Nephron progenitor cell (in vitro differentiated cells): ENCODE measurements around the gene NLGN4Y.

ENCODE experiments used
- DNase-seq: peaks from one replicate; pipeline ENCODE4 v3.0.0; 2021
- H3K27ac Mint-ChIP-seq: 2 replicates; pipeline ENCODE4 v1.8.0; 2021; ENCODE audit warnings: mild to moderate bottlenecking, moderate library complexity, mixed read lengths
- H3K27me3 Mint-ChIP-seq: 2 replicates; pipeline ENCODE4 v1.8.0; 2021; ENCODE audit warnings: mild to moderate bottlenecking, low read depth, mixed read lengths; ENCODE audit not compliant: poor library complexity
- H3K36me3 Mint-ChIP-seq: 2 replicates; pipeline ENCODE4 v1.8.0; 2021; ENCODE audit warnings: low read depth, mixed read lengths
- H3K4me1 Mint-ChIP-seq: 2 replicates; pipeline ENCODE4 v1.8.0; 2021; ENCODE audit warnings: mixed read lengths
- H3K4me3 Mint-ChIP-seq: 2 replicates; pipeline ENCODE4 v1.8.0; 2021; ENCODE audit warnings: mild to moderate bottlenecking, moderate library complexity, mixed read lengths
- H3K9me3 Mint-ChIP-seq: 2 replicates; pipeline ENCODE4 v1.8.0; 2021; ENCODE audit warnings: mild to moderate bottlenecking, moderate library complexity, mixed read lengths
- TF ChIP-seq, protein P1 (sequence below): fragments of 200-600 bp; sonication (generic); IDR thresholded peaks from 2 replicates; pipeline ENCODE4 v1.5.0; 2021; ENCODE audit warnings: antibody characterized with exemption

NLGN4Y gene

DNA sequence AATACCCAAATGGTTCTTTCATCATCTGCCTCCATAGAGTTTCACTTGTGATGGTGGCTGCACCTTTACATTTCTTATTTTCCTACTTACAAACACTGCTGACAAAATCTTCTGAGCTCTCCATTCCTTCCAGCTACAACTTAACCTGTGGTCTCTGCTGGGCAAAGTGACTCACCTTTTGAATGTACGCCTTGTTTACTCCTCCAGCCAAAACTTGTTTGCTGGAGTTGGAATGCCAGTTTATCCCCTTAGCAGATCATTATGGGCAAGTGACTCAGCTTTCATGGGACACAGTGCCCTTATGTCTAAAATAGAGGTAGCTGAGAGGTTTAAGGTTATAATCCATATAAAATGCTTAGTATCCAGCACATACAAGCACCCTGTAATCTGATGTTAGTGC lies 107.3 kb downstream of the NLGN4Y start:
- Mint-ChIP-seq H3K27ac (no peak overlapping the region), H3K27me3 (no peaks in the 10 kb centered on the region), H3K9me3 (no peaks in the 10 kb centered on the region), H3K4me3 (no peak overlapping the region), H3K36me3 (no peaks in the 10 kb centered on the region), H3K4me1 (no peaks in the 10 kb centered on the region)
- DNase-seq = no peak
- TF ChIP-seq, protein P1, sequence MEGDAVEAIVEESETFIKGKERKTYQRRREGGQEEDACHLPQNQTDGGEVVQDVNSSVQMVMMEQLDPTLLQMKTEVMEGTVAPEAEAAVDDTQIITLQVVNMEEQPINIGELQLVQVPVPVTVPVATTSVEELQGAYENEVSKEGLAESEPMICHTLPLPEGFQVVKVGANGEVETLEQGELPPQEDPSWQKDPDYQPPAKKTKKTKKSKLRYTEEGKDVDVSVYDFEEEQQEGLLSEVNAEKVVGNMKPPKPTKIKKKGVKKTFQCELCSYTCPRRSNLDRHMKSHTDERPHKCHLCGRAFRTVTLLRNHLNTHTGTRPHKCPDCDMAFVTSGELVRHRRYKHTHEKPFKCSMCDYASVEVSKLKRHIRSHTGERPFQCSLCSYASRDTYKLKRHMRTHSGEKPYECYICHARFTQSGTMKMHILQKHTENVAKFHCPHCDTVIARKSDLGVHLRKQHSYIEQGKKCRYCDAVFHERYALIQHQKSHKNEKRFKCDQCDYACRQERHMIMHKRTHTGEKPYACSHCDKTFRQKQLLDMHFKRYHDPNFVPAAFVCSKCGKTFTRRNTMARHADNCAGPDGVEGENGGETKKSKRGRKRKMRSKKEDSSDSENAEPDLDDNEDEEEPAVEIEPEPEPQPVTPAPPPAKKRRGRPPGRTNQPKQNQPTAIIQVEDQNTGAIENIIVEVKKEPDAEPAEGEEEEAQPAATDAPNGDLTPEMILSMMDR = no peak

DNA sequence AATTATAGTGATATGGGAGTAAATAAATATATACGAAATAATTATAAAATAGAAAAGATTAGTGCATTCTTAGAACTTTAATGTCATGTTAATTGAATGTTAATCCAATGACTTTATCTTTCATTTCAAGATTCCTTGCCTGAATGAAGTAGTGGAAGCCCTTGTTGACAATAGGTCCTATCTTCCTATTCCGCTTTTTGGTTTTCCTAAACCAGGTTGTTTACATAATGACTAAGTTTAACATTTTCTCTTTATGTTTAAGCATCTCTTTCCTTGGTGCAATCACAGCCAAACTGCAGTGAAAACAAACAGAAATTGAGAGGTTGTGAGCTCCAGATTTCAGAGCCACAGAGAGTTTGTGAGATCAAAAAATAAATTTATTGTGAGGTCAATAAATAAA lies 109.4 kb downstream of the NLGN4Y start:
- no peaks in the 10 kb centered on the region for H3K4me1 Mint-ChIP-seq
- TF ChIP-seq, protein P1 = no peak
- no peaks in the 10 kb centered on the region for H3K27me3 Mint-ChIP-seq
- no peak for DNase-seq
- H3K9me3 Mint-ChIP-seq = no peaks in the 10 kb centered on the region
- H3K4me3 Mint-ChIP-seq = no peak overlapping the region
- H3K36me3 Mint-ChIP-seq = no peaks in the 10 kb centered on the region
- H3K27ac Mint-ChIP-seq = no peak overlapping the region

DNA sequence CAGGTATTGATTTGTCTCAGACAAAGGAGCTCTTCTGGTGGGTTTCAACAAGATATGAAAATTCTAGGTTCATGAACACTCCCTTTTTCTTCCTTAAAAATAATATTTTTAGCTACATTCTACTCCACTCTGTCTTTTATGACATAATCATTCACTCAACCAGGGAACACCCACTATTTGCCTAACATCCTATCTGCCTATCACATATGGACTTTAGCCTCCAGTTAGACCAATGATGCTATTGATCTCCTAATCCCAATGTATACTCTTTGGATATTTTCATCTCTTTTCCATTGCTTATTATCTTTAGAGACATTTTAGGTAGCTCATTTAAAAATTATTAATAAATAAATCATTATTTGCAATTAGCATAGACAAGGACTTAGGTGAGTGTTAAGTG lies 110.6 kb downstream of the NLGN4Y start:
- no peak overlapping the region for H3K4me3 Mint-ChIP-seq
- no peaks in the 10 kb centered on the region for H3K4me1 Mint-ChIP-seq
- DNase-seq = no peak
- TF ChIP-seq, protein P1 = no peak
- H3K27ac Mint-ChIP-seq = no peak overlapping the region
- H3K27me3 Mint-ChIP-seq = no peaks in the 10 kb centered on the region
- no peaks in the 10 kb centered on the region for H3K36me3 Mint-ChIP-seq
- H3K9me3 Mint-ChIP-seq = no peaks in the 10 kb centered on the region

DNA sequence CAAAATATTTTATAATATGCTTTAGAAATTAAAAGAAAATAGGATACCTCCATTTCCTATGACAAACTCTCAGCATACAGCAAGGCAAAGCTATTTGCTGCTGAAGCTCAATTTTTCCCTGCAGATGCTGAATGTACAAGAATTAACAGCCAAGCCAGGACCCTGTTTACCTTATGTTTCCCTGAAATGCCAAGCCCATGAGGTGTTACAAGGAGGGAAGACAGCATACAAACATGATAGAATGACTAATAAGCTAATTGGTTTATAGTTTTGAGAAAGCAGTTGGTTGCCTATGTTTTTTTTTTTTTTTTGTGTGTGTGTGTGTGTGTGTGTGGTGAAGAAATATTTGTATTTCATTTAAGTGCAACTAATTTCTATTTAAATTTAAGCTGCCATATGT lies 113.2 kb downstream of the NLGN4Y start:
- TF ChIP-seq, protein P1 = no peak
- Mint-ChIP-seq H3K4me1 (no peaks in the 10 kb centered on the region), H3K27me3 (no peaks in the 10 kb centered on the region), H3K9me3 (no peaks in the 10 kb centered on the region), H3K27ac (no peak overlapping the region), H3K36me3 (no peaks in the 10 kb centered on the region), H3K4me3 (no peak overlapping the region)
- no peak for DNase-seq

DNA sequence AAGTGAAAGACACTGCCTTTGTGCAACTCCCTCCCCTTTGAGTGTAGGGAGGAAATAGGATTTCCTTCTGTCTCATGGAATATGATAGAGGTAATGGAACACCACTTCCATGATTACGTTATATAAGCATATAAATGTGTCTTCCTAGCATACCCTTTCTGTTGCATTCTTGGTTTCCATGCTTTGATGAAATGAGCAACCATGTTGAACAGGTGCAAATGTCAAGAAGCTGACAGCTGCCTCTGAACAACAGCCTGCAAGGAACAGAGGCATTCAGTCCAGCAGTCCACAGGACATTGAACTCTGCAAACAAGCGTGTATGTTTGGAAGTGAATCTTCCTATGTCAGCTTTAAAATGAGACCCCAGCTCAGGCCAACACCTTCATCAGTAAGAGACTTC lies 117.5 kb downstream of the NLGN4Y start:
- Mint-ChIP-seq H3K27ac (no peak overlapping the region), H3K4me1 (no peaks in the 10 kb centered on the region), H3K27me3 (no peaks in the 10 kb centered on the region), H3K4me3 (no peak overlapping the region), H3K9me3 (no peaks in the 10 kb centered on the region), H3K36me3 (no peaks in the 10 kb centered on the region)
- TF ChIP-seq, protein P1 = no peak
- no peak for DNase-seq

DNA sequence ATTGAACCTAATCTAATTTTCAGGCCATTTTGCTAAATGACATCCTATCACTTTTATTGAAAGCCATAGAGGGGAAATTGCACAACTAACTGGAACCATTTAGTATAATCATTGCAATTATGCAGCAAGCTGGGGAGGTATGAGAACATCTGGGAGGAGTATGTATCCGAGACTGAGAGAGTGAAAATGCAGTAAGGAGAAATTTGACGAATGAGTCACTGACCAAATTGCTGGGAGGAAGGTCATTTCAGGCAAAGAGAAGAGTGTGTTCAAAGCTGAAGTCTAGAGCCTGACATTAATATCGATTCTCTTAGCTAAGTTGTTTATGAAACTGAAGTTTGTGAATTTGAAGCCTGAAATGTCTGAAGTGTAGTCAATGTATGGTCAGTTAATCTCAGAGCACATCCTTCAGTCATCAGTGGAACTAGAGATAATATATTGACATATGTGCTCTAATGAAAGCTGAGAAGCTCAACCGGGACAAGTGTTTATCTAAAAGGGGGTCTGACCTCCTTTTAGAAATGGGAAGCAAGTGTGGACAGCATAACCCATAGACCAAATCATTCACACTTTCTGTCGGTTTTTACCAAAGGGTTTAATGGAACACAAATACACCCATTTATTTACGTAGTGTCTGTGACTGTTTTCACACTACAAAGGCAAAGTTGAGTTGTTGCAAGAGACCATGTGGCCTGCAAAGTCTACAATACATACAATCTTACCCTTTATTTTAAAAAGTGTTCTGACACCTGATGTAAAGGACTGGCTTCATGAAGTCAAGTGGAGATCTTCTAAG lies 120.0 kb downstream of the NLGN4Y start:
- Mint-ChIP-seq H3K27ac (no peak overlapping the region), H3K36me3 (no peaks in the 10 kb centered on the region), H3K9me3 (no peaks in the 10 kb centered on the region), H3K4me3 (no peak overlapping the region), H3K4me1 (no peaks in the 10 kb centered on the region), H3K27me3 (no peaks in the 10 kb centered on the region)
- no peak for DNase-seq
- TF ChIP-seq, protein P1 = no peak
